ENCODE results near the gene ATP9B. TPM values are rescaled to one million over a fixed set of nuclear protein-coding genes. Genes with fewer than 3 reads are reported as not detected.

ATP9B gene
- total RNA-seq, 1 donor from 2014 or later: 15.8 TPM

GRCh38 chr18:79227621-79228020, 158.4 kb downstream of the ATP9B start:
- H3K4me3 Mint-ChIP-seq (ENCODE audit: unreplicated experiment): no peak overlapping the region
- peaks cover 9% of the 10 kb centered on the region for H3K9me3 Mint-ChIP-seq (ENCODE audit: low read depth)

GRCh38 chr18:79229431-79229830, 160.2 kb downstream of the ATP9B start:
- no peak for TF ChIP-seq CTCF (IDR thresholded peaks at IDR 0.05)
- Mint-ChIP-seq H3K9me3 (ENCODE audit: low read depth) (peaks cover 10% of the 10 kb centered on the region), H3K4me3 (ENCODE audit: unreplicated experiment) (no peak overlapping the region), H3K27ac (ENCODE audit: unreplicated experiment) (no peak overlapping the region), H3K4me1 (ENCODE audit: low read depth) (no peaks in the 10 kb centered on the region), H3K36me3 (ENCODE audit: low read depth) (no peaks in the 10 kb centered on the region), H3K27me3 (ENCODE audit: low read depth) (no peaks in the 10 kb centered on the region)
- no peak for DNase-seq (ENCODE audit: low spot score)

More at GRCh38 chr18:79227621-79228020, 158.4 kb downstream of the ATP9B start:
- no peak for DNase-seq (ENCODE audit: low spot score)
- Mint-ChIP-seq H3K27me3 (ENCODE audit: low read depth) (no peaks in the 10 kb centered on the region), H3K36me3 (ENCODE audit: low read depth) (no peaks in the 10 kb centered on the region), H3K27ac (ENCODE audit: unreplicated experiment) (no peak overlapping the region), H3K4me1 (ENCODE audit: low read depth) (no peaks in the 10 kb centered on the region)
- no peak for TF ChIP-seq CTCF (IDR thresholded peaks at IDR 0.05)

- Mint-ChIP-seq H3K27ac (ENCODE audit: unreplicated experiment) (no peak overlapping the region), H3K9me3 (ENCODE audit: low read depth) (peaks cover 10% of the 10 kb centered on the region), H3K36me3 (ENCODE audit: low read depth) (peaks cover 4% of the 10 kb centered on the region), H3K27me3 (ENCODE audit: low read depth) (no peaks in the 10 kb centered on the region), H3K4me1 (ENCODE audit: low read depth) (no peaks in the 10 kb centered on the region), H3K4me3 (ENCODE audit: unreplicated experiment) (no peak overlapping the region)
- DNase-seq (ENCODE audit: low spot score): no peak
- no peak for TF ChIP-seq CTCF (IDR thresholded peaks at IDR 0.05)
Measured at GRCh38 chr18:79234438-79234837, 165.2 kb downstream of the ATP9B start.

- H3K36me3 Mint-ChIP-seq (ENCODE audit: low read depth): peaks cover 4% of the 10 kb centered on the region
- no peaks in the 10 kb centered on the region for H3K9me3 Mint-ChIP-seq (ENCODE audit: low read depth)
- no peaks in the 10 kb centered on the region for H3K4me1 Mint-ChIP-seq (ENCODE audit: low read depth)
- no peaks in the 10 kb centered on the region for H3K27me3 Mint-ChIP-seq (ENCODE audit: low read depth)
- TF ChIP-seq CTCF (IDR thresholded peaks at IDR 0.05): no peak
- no peak overlapping the region for H3K27ac Mint-ChIP-seq (ENCODE audit: unreplicated experiment)
- no peak for DNase-seq (ENCODE audit: low spot score)
- H3K4me3 Mint-ChIP-seq (ENCODE audit: unreplicated experiment): no peak overlapping the region
Measured at GRCh38 chr18:79239631-79240030, 170.4 kb downstream of the ATP9B start.

- no peak for DNase-seq (ENCODE audit: low spot score)
- Mint-ChIP-seq H3K4me1 (ENCODE audit: low read depth) (peaks cover 5% of the 10 kb centered on the region), H3K4me3 (ENCODE audit: unreplicated experiment) (no peak overlapping the region), H3K9me3 (ENCODE audit: low read depth) (no peaks in the 10 kb centered on the region), H3K27me3 (ENCODE audit: low read depth) (no peaks in the 10 kb centered on the region), H3K27ac (ENCODE audit: unreplicated experiment) (no peak overlapping the region), H3K36me3 (ENCODE audit: low read depth) (peaks cover 4% of the 10 kb centered on the region)
- no peak for TF ChIP-seq CTCF (IDR thresholded peaks at IDR 0.05)
Measured at GRCh38 chr18:79241755-79242154, 172.6 kb downstream of the ATP9B start.

Data from chondrocyte (in vitro differentiated cells).